SK-N-MC (cell line): Measurements from ENCODE around the gene ASTN2.

Source experiments
- EZH2 ChIP-seq: fragments of 200-600 bp; sonication (generic); IDR thresholded peaks from one replicate; pipeline ENCODE4 v1.6.1; 2017; ENCODE audit warnings: antibody characterized with exemption
- FOXP2 ChIP-seq: optimal IDR thresholded peaks from 2 replicates; pipeline ENCODE3; 2011; ENCODE audit warnings: mild to moderate bottlenecking, moderate library complexity; ENCODE audit not compliant: insufficient read depth; ENCODE audit errors: extremely low read length, control extremely low read depth
- POLR2AphosphoS5 ChIP-seq: IDR thresholded peaks from 2 replicates; pipeline ENCODE4 v1.6.1; 2012; ENCODE audit warnings: mild to moderate bottlenecking, low read depth, low read length, borderline replicate concordance

DNA sequence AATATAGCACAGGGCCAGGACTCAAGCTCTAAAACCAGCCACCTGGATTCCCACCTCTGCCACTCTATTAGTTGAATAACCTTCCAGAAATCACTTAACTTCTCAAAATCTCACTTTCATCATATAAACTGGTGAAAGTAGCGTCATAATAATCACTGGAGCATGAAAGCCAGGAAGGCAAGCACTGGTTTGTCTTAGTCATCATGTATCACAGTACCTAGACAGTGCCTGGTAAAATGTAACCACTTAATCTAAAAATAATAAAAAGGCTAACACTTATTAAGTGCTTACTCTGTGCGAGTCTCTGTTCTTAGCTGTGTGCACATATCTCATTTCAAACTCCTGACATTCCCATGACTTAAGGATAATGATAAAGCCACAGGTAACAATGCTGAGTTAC, 109.4 kb downstream of the ASTN2 start:
- TF ChIP-seq POLR2AphosphoS5 (no peak), FOXP2 (no peak), EZH2 (no peak)
